Mesothelial cell of epicardium (in vitro differentiated cells): ENCODE results near the gene RCN1. TPM values are rescaled to one million over a fixed set of nuclear protein-coding genes. Genes with fewer than 3 reads are reported as not detected.

ENCODE experiments used
- DNase-seq, 2 experiments: peaks; one replicate each; pipeline ENCODE4 v3.0.0; 2021; ENCODE audit warnings: low spot score in 2 of 2; ENCODE audit not compliant: unreplicated experiment in 2 of 2
- H3K27ac Mint-ChIP-seq: 2 replicates; pipeline ENCODE4 v1.8.0; 2021; ENCODE audit warnings: mixed read lengths
- H3K27me3 Mint-ChIP-seq: 2 replicates; pipeline ENCODE4 v1.8.0; 2021; ENCODE audit warnings: low read depth, mixed read lengths
- H3K36me3 Mint-ChIP-seq: 2 replicates; pipeline ENCODE4 v1.8.0; 2021; ENCODE audit warnings: mixed read lengths
- H3K4me1 Mint-ChIP-seq: 2 replicates; pipeline ENCODE4 v1.8.0; 2021; ENCODE audit warnings: mixed read lengths
- H3K4me3 Mint-ChIP-seq: 2 replicates; pipeline ENCODE4 v1.8.0; 2021; ENCODE audit warnings: mild to moderate bottlenecking, moderate library complexity, mixed read lengths
- H3K9me3 Mint-ChIP-seq: 2 replicates; pipeline ENCODE4 v1.8.0; 2021; ENCODE audit warnings: mixed read lengths
- CTCF ChIP-seq: fragments of 200-600 bp; sonication (generic); IDR thresholded peaks from one replicate; pipeline ENCODE4 v1.5.0; 2021; ENCODE audit warnings: antibody characterized with exemption; ENCODE audit not compliant: unreplicated experiment
- total RNA-seq: library from RNA; stranded (reverse); gene quantifications from 3 replicates; pipeline ENCODE4 v1.2.1, GENCODE V29; 2021

RCN1 gene
- total RNA-seq, 1 donor from 2014 or later = 183 TPM

- Mint-ChIP-seq H3K4me1 (no peaks in the 10 kb centered on the region), H3K27me3 (peaks cover 26% of the 10 kb centered on the region), H3K36me3 (no peaks in the 10 kb centered on the region), H3K27ac (no peak overlapping the region), H3K4me3 (no peak overlapping the region), H3K9me3 (peaks cover 19% of the 10 kb centered on the region)
- TF ChIP-seq CTCF = no peak
- no peak for DNase-seq
These were observed 40.4 kb downstream of the RCN1 start for GRCh38 chr11:32131321-32131720.

- Mint-ChIP-seq H3K27me3 (no peaks in the 10 kb centered on the region), H3K9me3 (peaks cover 4% of the 10 kb centered on the region), H3K4me3 (no peak overlapping the region), H3K4me1 (peaks cover 7% of the 10 kb centered on the region), H3K27ac (no peak overlapping the region), H3K36me3 (no peaks in the 10 kb centered on the region)
- DNase-seq = no peak
- TF ChIP-seq CTCF = no peak
These were observed 45.8 kb downstream of the RCN1 start for GRCh38 chr11:32136657-32137056.

GRCh38 chr11:32137263-32137662 is 46.4 kb downstream of the RCN1 start:
- Mint-ChIP-seq H3K9me3 (peaks cover 4% of the 10 kb centered on the region), H3K4me3 (no peak overlapping the region), H3K27me3 (peaks cover 3% of the 10 kb centered on the region), H3K36me3 (no peaks in the 10 kb centered on the region), H3K27ac (peak overlapping the region; percentile 73), H3K4me1 (peaks cover 7% of the 10 kb centered on the region)
- no peak for TF ChIP-seq CTCF
- no peak for DNase-seq

GRCh38 chr11:32137869-32138268 is 47.0 kb downstream of the RCN1 start:
- Mint-ChIP-seq H3K36me3 (no peaks in the 10 kb centered on the region), H3K9me3 (peaks cover 4% of the 10 kb centered on the region)

GRCh38 chr11:32138902-32139301 is 48.0 kb downstream of the RCN1 start:
- H3K36me3 Mint-ChIP-seq = no peaks in the 10 kb centered on the region
- peaks cover 7% of the 10 kb centered on the region for H3K4me1 Mint-ChIP-seq
- H3K27ac Mint-ChIP-seq = no peak overlapping the region
- H3K27me3 Mint-ChIP-seq = peaks cover 10% of the 10 kb centered on the region
- no peak for DNase-seq
- H3K9me3 Mint-ChIP-seq = peaks cover 4% of the 10 kb centered on the region
- H3K4me3 Mint-ChIP-seq = no peak overlapping the region
- TF ChIP-seq CTCF = no peak

More at GRCh38 chr11:32137869-32138268, 47.0 kb downstream of the RCN1 start:
- Mint-ChIP-seq H3K4me1 (peaks cover 7% of the 10 kb centered on the region), H3K4me3 (no peak overlapping the region), H3K27ac (no peak overlapping the region), H3K27me3 (peaks cover 5% of the 10 kb centered on the region)
- DNase-seq = no peak
- TF ChIP-seq CTCF = no peak
